Spleen (tissue), 3 donors: ENCODE measurements around the gene GRIA1.

Source experiments
- POLR2A ChIP-seq, 3 donors: fragments of 450-650 bp; IDR thresholded peaks; one replicate each; pipeline ENCODE4 v1.5.1; 2017; ENCODE audit warnings: antibody characterized with exemption in 3 of 3, mild to moderate bottlenecking in 1 of 3
- POLR2AphosphoS5 ChIP-seq, 3 donors: sonication (generic); formaldehyde crosslinking; IDR thresholded peaks; one replicate each; pipeline ENCODE4 v1.5.1; 2017; ENCODE audit warnings: antibody characterized with exemption in 3 of 3

DNA sequence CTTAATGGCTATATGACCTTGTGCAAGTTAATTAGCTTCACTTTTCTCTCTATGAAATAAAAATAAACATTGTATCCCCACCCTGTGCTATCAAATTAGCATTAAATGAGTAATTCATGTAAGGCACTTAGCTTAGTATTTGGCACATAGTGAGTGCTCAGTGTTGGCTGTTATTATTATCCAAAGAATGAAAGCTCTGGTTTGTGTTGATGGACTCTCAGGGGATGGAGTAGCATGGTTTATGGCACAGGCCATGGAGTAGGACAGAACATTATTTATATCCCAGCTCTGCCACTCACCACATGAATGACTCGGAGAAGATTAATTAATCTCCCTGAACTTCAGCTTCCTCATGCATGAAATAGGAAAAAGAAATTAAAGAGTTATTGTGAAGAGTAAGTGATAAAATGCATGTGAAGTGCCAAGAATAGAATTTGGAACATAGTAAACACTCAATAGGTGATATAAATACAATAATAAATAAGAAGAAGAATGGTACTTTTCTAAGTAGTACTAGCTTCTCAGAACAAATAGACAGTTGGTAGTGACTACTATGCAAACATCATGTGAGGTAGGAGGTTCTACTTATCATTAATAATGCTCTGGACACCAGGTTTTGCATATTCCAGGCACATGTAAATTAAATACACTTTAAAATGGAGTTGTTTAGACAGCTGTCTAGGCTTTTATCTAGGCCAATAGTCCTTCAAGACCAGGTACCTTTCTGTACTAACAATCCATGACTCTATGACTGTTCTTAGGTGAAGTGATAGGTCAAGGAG is 146.4 kb downstream of the GRIA1 start:
- TF ChIP-seq POLR2A (IDR thresholded peaks at IDR 0.05) = no peak
- TF ChIP-seq POLR2AphosphoS5 (IDR thresholded peaks at IDR 0.05) = no peak
